GM12892 (cell line): ENCODE results near the gene KREMEN2.

Source experiments
- POLR2A ChIP-seq: IDR thresholded peaks from 2 replicates; pipeline ENCODE4 v1.6.1; 2011; ENCODE audit warnings: low read depth, low read length, control low read depth
- POLR2AphosphoS5 ChIP-seq: IDR thresholded peaks from 2 replicates; pipeline ENCODE4 v1.6.1; 2011; ENCODE audit warnings: low read depth, low read length, control low read depth
- TAF1 ChIP-seq: IDR thresholded peaks from 2 replicates; pipeline ENCODE4 v1.6.1; 2011; ENCODE audit warnings: low read depth, mild to moderate bottlenecking, control low read depth, low read length, borderline replicate concordance

DNA sequence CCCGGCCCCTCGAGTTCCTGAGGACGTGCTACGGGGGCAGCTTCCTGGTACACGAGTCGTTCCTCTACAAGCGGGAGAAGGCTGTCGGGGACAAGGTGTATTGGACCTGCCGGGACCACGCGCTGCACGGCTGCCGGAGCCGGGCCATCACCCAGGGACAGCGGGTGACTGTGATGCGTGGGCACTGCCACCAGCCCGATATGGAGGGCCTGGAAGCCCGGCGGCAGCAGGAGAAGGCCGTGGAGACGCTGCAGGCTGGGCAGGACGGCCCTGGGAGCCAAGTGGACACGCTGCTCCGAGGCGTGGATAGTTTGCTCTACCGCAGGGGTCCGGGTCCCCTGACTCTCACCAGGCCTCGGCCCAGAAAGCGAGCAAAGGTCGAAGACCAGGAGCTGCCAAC is 30.9 kb upstream of the KREMEN2 start:
- TF ChIP-seq POLR2A (no peak), TAF1 (no peak), POLR2AphosphoS5 (no peak)
